ENCODE measurements around the gene MLLT10.

The MLLT10 gene

DNA sequence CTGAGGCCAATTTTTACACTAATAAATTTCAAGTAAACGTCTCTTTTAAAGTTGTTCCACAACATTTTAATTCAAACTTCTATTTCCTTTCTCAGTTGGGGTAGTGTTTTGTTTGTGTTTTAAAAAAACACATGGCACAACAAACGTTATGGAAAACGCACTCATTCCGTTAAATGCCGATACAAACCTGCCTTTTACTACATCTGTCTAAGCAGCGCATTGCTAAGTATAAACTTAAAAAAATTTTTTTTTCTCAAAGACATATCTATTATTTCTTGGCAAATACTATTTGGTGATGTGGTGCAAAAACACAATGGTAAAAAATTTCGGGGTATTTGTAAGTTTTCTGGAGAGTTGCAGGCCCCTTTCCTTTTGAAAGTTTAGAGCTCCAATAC, 9.9 kb upstream of the MLLT10 start:
- H3K27ac ChIP-seq (ENCODE audit: low read length): peak overlapping the region; percentile 97
- H3K36me3 ChIP-seq (ENCODE audit: control insufficient read depth in 2 of 2, insufficient read depth in 2 of 2, low read length in 2 of 2): no peaks in the 10 kb centered on the region
- H3K9ac ChIP-seq (ENCODE audit: low read length in 2 of 2): no peak overlapping the region
- peaks cover 24% of the 10 kb centered on the region for H3K4me1 ChIP-seq (ENCODE audit: control insufficient read depth, insufficient read depth, low read length)
- peaks cover 0 to 4% of the 10 kb centered on the region in 2 donors for H3K27me3 ChIP-seq (ENCODE audit: control insufficient read depth in 1 of 2, insufficient read depth in 2 of 2, low read length in 2 of 2)
- H3K4me3 ChIP-seq (ENCODE audit: low read length in 2 of 2): peak overlapping the region in 1 of 2 donors; percentile 80
- no peaks in the 10 kb centered on the region for H3K9me3 ChIP-seq (ENCODE audit: control insufficient read depth in 2 of 2, low read length in 2 of 2)

- Histone ChIP-seq H3K27me3 (ENCODE audit: control insufficient read depth in 1 of 2, insufficient read depth in 2 of 2, low read length in 2 of 2) (peaks cover 0 to 2% of the 10 kb centered on the region in 2 donors), H3K9ac (ENCODE audit: low read length in 2 of 2) (peak overlapping the region; percentile 37 to 94), H3K27ac (ENCODE audit: low read length) (peak overlapping the region; percentile 97), H3K4me3 (ENCODE audit: low read length in 2 of 2) (peak overlapping the region; percentile 64 to 80), H3K36me3 (ENCODE audit: control insufficient read depth in 2 of 2, insufficient read depth in 2 of 2, low read length in 2 of 2) (no peaks in the 10 kb centered on the region), H3K4me1 (ENCODE audit: control insufficient read depth, insufficient read depth, low read length) (peaks cover 18% of the 10 kb centered on the region), H3K9me3 (ENCODE audit: control insufficient read depth in 2 of 2, low read length in 2 of 2) (no peaks in the 10 kb centered on the region)
These were observed 9.3 kb upstream of the MLLT10 start for GRCh38 chr10:21524526-21525366.

- peaks cover 18% of the 10 kb centered on the region for H3K4me1 ChIP-seq (ENCODE audit: control insufficient read depth, insufficient read depth, low read length)
- H3K36me3 ChIP-seq (ENCODE audit: control insufficient read depth in 2 of 2, insufficient read depth in 2 of 2, low read length in 2 of 2): no peaks in the 10 kb centered on the region
- peak within 1 kb of the TSS; percentile 97 for H3K27ac ChIP-seq (ENCODE audit: low read length)
- no peaks in the 10 kb centered on the region for H3K27me3 ChIP-seq (ENCODE audit: control insufficient read depth in 1 of 2, insufficient read depth in 2 of 2, low read length in 2 of 2)
- H3K4me3 ChIP-seq (ENCODE audit: low read length in 2 of 2): peak within 1 kb of the TSS; percentile 64 to 80
- no peaks in the 10 kb centered on the region for H3K9me3 ChIP-seq (ENCODE audit: control insufficient read depth in 2 of 2, low read length in 2 of 2)
- peak within 1 kb of the TSS; percentile 86 to 94 for H3K9ac ChIP-seq (ENCODE audit: low read length in 2 of 2)
These were observed 8.5 kb upstream of the MLLT10 start, which contains the start of gene SKIDA1 for GRCh38 chr10:21525367-21526187. SKIDA1 (minus strand) TSS chr10:21525682; CDS start chr10:21517822, 7,860 bp downstream.

DNA sequence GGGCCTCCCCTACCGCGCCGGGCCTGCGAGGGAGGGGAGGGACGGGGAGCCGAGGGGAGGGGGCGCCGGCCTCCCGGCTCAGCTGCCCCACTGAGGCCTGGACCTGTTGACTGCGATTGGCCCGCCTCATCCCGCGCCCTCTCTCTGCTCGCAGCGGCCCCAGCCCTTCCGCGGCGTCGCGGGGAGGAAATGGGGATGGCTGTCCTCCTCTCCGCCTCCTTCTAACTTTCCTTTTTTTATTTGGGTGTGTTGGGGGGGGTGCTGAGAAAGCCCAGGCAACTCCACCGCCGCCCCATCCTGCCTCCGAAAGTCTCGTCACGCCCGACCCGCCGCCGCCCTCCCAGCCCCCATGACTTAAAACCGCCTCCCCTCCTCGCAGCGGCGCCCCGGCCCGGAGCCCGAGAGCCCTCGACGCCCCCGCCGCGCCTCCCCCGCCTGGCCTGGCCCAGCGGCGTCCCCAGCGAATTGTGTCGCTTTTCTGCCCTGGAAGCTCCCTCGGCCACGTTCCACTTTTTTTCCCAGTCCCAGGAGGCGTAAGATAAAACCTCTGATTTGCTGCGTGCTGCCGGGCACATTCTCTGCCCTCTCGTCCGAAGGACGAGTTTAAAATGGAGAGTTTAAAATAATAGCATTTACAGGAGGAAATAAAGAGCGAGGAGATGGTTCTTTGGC, 7.7 kb upstream of the MLLT10 start:
- Histone ChIP-seq H3K4me3 (ENCODE audit: low read length in 2 of 2) (peak overlapping the region; percentile 64 to 80), H3K4me1 (ENCODE audit: control insufficient read depth, insufficient read depth, low read length) (peaks cover 15% of the 10 kb centered on the region), H3K27ac (ENCODE audit: low read length) (peak overlapping the region; percentile 97), H3K9ac (ENCODE audit: low read length in 2 of 2) (peak overlapping the region; percentile 86 to 94), H3K9me3 (ENCODE audit: control insufficient read depth in 2 of 2, low read length in 2 of 2) (no peaks in the 10 kb centered on the region), H3K27me3 (ENCODE audit: control insufficient read depth in 1 of 2, insufficient read depth in 2 of 2, low read length in 2 of 2) (no peaks in the 10 kb centered on the region), H3K36me3 (ENCODE audit: control insufficient read depth in 2 of 2, insufficient read depth in 2 of 2, low read length in 2 of 2) (no peaks in the 10 kb centered on the region)

DNA sequence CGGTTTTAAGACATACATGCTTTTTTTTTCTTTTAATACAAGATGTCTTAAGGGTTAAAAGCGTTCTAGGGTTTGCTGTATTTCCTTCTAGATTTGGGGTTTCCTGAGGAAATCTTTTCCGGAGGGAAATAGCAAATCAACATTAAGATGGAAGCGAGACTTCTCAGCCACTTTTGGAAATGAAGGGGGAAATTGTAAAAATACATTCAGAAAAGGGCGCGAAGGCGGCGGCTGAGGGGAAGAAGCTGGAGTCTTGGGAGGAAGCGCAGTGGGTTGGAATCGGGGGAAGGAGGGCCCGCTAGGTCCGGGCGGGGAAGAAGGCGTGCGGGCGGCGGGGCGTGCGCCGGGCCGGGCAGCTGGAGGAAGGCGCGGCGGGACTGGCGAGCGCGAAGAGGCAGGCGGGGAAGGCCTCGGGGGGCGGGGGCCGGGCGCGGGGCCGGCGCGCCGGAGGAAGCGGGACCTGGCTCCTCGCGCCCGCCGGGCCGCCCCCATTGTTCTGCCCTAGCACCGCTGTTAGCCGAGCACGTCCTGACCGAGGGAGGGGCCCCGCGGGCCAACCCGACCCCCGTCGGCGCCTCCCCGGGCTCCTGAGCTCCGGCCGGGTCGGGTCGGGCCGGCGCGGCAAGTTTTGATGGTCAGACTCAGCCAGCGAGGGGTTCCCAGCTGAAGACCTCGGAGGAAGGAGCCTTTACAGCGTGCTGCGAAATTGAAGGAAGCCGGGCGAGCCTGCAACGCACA, 7.0 kb upstream of the MLLT10 start:
- H3K9ac ChIP-seq (ENCODE audit: low read length in 2 of 2): peak overlapping the region; percentile 86 to 94
- H3K36me3 ChIP-seq (ENCODE audit: control insufficient read depth in 2 of 2, insufficient read depth in 2 of 2, low read length in 2 of 2): no peaks in the 10 kb centered on the region
- H3K27me3 ChIP-seq (ENCODE audit: control insufficient read depth in 1 of 2, insufficient read depth in 2 of 2, low read length in 2 of 2): no peaks in the 10 kb centered on the region
- no peaks in the 10 kb centered on the region for H3K9me3 ChIP-seq (ENCODE audit: control insufficient read depth in 2 of 2, low read length in 2 of 2)
- peak overlapping the region; percentile 64 to 80 for H3K4me3 ChIP-seq (ENCODE audit: low read length in 2 of 2)
- H3K27ac ChIP-seq (ENCODE audit: low read length): peak overlapping the region; percentile 97
- peaks cover 15% of the 10 kb centered on the region for H3K4me1 ChIP-seq (ENCODE audit: control insufficient read depth, insufficient read depth, low read length)

DNA sequence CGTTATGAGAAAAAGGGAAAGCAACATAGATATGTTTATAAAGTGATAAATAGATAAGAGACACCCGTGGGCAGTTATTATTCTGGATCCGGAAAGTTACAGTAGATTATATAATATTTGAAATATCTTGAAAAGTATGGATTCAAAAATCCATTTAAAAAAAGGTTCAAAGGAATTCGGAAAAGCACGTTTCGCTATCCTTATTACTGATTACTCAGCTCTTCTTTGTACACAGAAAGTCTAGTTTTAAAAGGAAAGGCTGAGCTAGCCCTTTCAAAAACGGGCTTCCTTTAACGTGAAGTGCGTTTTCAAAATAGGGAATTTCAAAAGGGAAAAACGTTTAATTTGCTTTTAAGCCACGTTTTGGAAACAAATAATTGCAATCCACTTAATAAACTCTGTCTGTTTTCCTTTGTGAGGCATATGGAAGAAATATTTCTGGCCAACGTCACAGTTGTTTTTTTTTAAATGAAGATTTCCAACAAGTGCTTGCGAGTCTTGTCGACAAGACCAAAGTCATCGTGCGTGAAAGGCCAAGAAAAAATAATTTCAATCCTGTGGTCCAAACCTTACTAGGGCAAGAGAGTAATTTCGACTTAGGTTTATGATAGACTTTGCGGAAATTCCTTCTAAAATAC, 6.3 kb upstream of the MLLT10 start:
- Histone ChIP-seq H3K27me3 (ENCODE audit: control insufficient read depth in 1 of 2, insufficient read depth in 2 of 2, low read length in 2 of 2) (no peaks in the 10 kb centered on the region), H3K4me3 (ENCODE audit: low read length in 2 of 2) (peak overlapping the region; percentile 54 to 80), H3K9ac (ENCODE audit: low read length in 2 of 2) (peak overlapping the region; percentile 68 to 94), H3K9me3 (ENCODE audit: control insufficient read depth in 2 of 2, low read length in 2 of 2) (no peaks in the 10 kb centered on the region), H3K4me1 (ENCODE audit: control insufficient read depth, insufficient read depth, low read length) (peaks cover 15% of the 10 kb centered on the region), H3K36me3 (ENCODE audit: control insufficient read depth in 2 of 2, insufficient read depth in 2 of 2, low read length in 2 of 2) (no peaks in the 10 kb centered on the region), H3K27ac (ENCODE audit: low read length) (peak overlapping the region; percentile 97)

GRCh38 chr10:21528236-21529031, 5.6 kb upstream of the MLLT10 start:
- peak overlapping the region; percentile 8 to 52 for H3K4me3 ChIP-seq (ENCODE audit: low read length in 2 of 2)
- H3K27ac ChIP-seq (ENCODE audit: low read length): peak overlapping the region; percentile 97
- H3K9me3 ChIP-seq (ENCODE audit: control insufficient read depth in 2 of 2, low read length in 2 of 2): no peaks in the 10 kb centered on the region
- H3K36me3 ChIP-seq (ENCODE audit: control insufficient read depth in 2 of 2, insufficient read depth in 2 of 2, low read length in 2 of 2): no peaks in the 10 kb centered on the region
- no peaks in the 10 kb centered on the region for H3K27me3 ChIP-seq (ENCODE audit: control insufficient read depth in 1 of 2, insufficient read depth in 2 of 2, low read length in 2 of 2)
- no peak overlapping the region for H3K9ac ChIP-seq (ENCODE audit: low read length in 2 of 2)
- peaks cover 10% of the 10 kb centered on the region for H3K4me1 ChIP-seq (ENCODE audit: control insufficient read depth, insufficient read depth, low read length)

DNA sequence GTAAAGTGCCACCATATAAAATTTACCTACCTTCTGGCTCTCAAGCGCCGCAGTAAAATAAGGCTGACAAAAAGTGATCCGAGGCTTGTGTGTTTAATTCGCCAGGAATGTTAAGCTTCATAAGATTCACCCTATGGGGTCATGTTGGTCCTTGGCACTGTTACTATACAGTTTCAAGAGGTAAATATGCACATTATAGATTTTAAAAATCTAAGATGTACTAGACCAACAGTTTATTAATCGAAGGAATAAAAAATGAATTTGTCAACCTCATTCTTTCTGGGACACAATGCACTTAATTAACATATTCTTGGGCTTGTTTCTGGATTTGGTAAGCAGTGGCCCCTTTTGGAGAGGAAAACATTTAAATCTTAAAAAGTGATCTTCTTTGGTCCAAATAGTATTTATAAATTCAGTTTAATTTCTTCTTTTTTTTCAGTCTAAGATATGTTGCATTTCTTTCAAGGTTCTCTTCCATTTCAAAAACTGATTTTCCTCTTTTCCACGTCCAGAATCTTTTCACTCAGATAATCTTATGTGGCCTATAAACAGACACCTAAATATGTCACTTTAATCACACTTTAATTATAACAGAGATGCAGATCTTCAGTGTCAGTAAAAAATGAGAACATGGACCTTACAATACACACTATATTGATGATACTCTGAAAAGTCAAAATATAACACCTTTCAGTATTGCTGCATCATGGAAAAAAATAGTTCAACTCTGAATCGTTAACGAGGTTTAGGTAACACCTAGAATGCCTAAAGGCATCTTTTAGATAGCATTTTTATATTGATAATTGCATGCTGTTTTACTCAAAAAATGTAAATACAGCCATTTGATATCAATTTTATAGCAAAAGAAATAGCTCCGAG, 4.8 kb upstream of the MLLT10 start:
- H3K27me3 ChIP-seq (ENCODE audit: control insufficient read depth in 1 of 2, insufficient read depth in 2 of 2, low read length in 2 of 2): no peaks in the 10 kb centered on the region
- peaks cover 8% of the 10 kb centered on the region for H3K4me1 ChIP-seq (ENCODE audit: control insufficient read depth, insufficient read depth, low read length)
- H3K9me3 ChIP-seq (ENCODE audit: control insufficient read depth in 2 of 2, low read length in 2 of 2): no peaks in the 10 kb centered on the region
- H3K4me3 ChIP-seq (ENCODE audit: low read length in 2 of 2): no peak overlapping the region
- H3K36me3 ChIP-seq (ENCODE audit: control insufficient read depth in 2 of 2, insufficient read depth in 2 of 2, low read length in 2 of 2): no peaks in the 10 kb centered on the region
- H3K9ac ChIP-seq (ENCODE audit: low read length in 2 of 2): no peak overlapping the region
- H3K27ac ChIP-seq (ENCODE audit: low read length): no peak overlapping the region

- Histone ChIP-seq H3K4me3 (ENCODE audit: low read length in 2 of 2) (no peak overlapping the region), H3K27me3 (ENCODE audit: control insufficient read depth in 1 of 2, insufficient read depth in 2 of 2, low read length in 2 of 2) (no peaks in the 10 kb centered on the region), H3K36me3 (ENCODE audit: control insufficient read depth in 2 of 2, insufficient read depth in 2 of 2, low read length in 2 of 2) (no peaks in the 10 kb centered on the region), H3K27ac (ENCODE audit: low read length) (peak overlapping the region; percentile 20), H3K4me1 (ENCODE audit: control insufficient read depth, insufficient read depth, low read length) (peaks cover 8% of the 10 kb centered on the region), H3K9me3 (ENCODE audit: control insufficient read depth in 2 of 2, low read length in 2 of 2) (no peaks in the 10 kb centered on the region), H3K9ac (ENCODE audit: low read length in 2 of 2) (no peak overlapping the region)
These were observed 3.9 kb upstream of the MLLT10 start for GRCh38 chr10:21530168-21530567.
